EH (cell line): ENCODE data around the gene CIAO2A.
"Not testable (repeated sequence)": the region's sequence is repeated elsewhere in the genome, so short reads cannot be mapped to it uniquely, and the experiment has no call there.

Source experiments
- DNase-seq: peaks from one replicate; pipeline ENCODE4 v3.0.0-alpha.2; 2015; ENCODE audit warnings: low read depth

CIAO2A gene

DNA sequence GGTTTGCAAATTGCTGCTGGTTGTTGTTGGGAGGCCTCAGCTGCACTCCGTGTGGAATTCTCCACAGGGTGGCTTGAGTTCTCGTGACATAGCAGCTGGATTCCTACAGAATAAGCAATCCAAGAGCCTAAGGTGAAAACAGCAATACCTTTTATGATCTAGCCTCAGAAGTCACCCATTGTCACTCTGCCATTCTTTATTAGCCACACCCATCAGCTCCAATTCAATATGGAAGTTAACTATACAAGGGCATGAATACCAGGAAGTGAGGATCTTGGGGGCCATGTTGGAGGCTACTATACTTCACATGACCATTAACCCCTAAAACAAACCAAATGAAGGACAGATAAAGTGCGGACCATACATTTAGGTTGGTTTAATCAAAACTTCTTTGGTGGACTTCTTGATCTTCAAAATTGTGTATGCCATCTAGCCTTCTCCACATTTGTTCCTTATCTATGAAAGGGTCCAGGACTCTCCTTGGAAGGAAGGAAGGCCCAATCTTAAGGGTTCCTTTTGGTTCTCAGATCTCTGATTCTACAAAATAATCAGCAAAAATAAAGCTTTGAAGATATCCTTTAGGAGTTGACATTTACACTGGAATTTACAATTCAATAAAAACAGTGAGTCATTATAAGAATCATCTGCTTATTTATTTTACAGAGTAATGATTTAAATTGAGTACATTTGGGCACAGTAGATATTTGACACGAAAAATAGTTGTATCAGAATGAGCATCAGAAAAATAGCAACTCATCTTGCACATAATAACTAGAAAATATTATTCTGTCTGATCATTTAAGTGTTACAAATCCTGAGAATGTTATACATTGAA lies 21.5 kb downstream of the CIAO2A start:
- peak; percentile 58 for DNase-seq

DNA sequence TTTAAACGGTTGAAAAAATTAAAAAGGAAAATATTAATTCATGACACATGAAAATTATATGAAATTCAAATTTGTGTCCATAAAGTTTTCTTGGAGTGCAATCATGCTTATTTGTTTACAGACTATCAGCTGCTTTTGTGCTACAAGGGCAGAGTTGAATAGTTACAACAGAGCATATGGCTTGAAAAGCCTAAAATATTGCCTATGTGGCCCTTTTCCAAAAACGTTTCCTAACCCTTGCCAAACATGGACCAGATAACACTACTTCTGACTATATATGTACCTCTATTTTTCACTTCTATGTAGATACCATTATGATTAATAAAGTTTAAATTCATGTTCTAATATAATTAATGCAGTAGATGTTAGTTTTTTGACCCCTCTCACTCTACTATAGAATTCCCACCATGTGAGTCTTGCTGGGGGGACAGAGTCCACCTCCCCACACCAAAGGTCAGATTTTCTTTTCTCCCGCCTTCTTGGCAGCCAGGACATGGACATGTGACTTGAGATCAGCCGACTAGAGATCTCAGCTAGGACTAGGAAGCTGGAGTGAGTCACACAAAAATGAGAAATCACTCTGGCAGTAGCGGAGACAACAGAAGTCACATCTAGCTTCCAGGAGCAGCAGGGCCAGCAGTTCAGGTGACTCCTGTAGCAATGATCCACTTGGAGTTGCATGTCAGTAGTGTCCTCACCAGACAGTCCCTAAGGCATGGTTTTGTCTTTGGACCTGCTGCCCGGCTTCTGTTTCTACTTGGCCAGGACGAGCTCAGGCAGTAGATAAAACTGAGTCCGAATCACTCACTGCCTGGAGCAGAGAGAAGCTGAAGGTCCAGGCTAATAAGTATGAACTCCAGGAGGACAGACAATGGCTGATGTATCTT lies 22.4 kb downstream of the CIAO2A start:
- DNase-seq = peak; percentile 89

DNA sequence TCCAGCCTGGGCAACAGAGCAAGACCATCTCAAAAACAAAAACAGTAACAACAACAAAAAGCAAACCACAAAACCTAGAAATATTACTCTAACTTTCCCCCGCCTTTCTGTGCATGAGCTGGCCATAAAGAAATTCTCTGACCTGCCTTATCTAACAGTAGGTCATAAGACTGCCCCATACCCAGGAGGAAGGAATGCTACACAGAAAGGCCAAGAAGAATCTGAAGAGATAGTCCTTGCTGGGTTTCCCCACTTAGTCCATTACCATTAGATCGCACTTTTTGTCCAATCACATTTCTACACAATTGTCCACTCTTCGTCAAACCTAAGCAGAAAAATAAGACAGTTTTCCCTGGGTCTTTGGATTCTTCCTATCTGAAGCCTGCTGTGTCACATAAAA lies 23.5 kb downstream of the CIAO2A start:
- DNase-seq = no peak

DNA sequence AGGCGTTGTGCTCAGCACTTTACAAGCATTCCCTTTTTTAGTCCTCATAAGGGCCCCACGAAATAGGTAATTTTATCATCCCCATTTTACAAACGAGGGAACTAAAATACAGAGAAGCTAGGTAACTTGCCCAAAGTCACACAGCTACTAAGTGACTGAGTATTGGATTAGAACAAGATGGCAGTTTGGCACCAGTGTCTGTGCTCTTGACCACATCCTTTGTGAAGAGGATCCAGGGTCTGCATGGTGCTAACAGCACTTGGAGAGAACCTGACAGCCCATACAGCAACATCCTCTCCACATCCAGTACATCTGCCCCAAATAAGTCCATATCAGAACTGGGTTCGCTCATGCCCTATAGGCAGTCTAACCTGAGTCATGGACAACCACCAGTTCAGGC lies 25.5 kb downstream of the CIAO2A start:
- no peak for DNase-seq

DNA sequence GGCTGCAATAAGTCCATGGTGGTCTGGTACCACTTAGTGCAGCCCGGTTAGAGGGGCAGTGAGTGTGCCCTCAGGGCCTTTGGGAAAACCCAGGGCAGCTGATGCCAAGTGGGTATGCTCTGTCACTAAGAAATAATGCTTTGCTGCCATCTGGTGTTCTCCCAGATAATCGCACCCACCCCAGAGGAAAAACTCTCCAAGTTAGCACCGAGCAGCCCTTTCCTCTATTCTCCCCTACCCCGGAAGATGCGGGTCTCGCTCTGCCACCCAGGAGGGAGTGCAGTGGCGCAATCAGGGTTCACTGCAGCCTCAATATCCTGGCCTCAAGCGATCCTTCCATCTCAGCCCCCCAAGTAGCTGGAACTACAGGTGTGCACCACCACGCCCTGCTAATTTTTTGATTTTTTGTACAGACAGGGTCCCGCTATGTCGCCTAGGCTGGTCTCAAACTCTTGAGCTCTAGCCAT lies 26.0 kb downstream of the CIAO2A start:
- peak; percentile 72 for DNase-seq

DNA sequence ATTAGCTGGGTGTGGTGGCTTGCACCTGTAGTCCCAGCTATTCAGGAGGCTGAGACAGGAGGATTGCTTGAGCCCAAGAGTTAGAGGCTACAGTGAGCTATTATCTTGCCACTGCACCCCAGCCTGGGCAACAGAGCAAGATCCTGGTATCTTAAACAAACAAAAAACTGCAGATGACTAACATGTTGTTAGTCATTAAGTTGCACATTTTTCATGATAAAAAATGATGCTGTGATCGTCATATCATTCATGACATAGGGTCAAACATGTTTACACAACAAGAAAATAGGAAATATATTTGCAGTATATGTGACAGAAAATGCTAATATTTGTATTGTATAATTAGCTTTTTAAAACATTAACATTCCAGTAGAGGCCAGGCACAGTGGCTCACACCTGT lies 27.2 kb downstream of the CIAO2A start:
- peak; percentile 6 for DNase-seq

DNA sequence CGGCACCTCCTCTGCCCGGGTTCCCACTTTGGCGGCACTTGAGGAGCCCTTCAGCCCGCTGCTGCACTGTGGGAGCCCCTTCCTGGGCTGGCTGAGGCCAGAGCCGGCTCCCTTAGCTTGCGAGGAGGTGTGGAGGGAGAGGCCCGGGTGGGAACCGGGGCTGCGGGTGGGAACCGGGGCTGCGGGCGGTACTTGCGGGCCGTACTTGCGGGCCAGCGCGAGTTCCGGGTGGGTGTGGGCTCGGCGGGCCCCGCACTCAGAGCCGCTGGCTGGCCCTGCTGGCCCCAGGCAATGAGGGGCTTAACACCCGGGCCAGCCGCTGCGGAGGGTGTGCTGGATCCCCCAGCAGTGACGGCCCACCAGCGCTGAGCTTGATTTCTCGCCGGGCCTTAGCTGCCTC lies 32.9 kb downstream of the CIAO2A start:
- no peak for DNase-seq

DNA sequence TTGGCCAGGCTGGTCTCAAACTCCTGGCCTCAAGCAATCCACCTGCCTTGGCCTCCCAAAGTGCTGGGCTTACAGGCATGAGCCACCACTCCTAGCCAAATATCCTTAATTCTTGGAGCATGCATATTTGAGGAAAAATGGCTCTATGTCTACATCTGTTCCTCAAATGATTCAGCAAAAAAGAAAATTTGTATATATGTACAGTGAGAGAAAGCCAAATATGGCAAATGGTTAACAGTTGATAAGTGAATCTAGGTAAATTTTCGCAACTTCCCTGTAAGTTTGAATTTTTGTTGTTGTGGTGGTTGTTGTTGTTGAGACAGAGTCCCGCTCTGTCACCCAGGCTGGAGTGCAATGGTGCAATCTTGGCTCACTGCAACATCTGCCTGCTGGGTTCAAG lies 34.5 kb downstream of the CIAO2A start:
- not testable (repeated sequence) for DNase-seq

DNA sequence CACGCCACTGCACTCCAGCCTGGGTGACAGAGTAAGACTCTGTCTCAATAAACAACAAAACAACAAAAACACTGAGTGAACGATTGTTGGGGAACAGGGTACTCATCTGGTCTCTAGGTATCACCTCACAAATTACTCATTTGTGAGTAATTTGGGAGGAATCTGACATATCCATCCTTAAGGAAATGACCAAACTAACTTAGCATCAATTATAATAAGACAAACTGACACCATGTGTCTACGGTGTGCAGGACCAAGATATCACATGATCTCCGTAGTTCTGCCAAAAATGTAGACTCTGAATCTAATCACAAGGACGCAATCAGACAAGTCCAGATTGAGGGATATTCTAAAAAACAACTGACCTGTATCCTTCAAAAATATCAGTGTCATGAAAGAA lies 35.4 kb downstream of the CIAO2A start:
- peak; percentile 36 for DNase-seq

DNA sequence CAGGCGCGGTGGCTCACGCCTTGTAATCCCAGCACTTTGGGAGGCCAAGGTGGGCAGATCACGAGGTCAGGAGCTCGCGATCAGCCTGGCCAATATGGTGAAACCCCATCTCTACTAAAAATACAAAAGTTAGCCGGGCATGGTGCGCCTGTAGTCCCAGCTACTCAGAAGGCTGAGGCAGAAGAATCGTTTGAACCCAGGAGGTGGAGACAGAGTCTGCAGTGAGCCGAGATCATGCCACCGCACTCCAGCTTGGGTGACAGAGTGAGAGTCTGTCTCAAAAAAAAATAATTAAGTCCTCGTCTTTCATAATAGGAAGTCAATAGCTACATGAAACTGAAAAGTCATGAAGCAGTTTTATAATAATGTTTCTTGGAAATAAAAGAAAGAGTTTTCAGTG lies 40.0 kb downstream of the CIAO2A start:
- DNase-seq = not testable (repeated sequence)

DNA sequence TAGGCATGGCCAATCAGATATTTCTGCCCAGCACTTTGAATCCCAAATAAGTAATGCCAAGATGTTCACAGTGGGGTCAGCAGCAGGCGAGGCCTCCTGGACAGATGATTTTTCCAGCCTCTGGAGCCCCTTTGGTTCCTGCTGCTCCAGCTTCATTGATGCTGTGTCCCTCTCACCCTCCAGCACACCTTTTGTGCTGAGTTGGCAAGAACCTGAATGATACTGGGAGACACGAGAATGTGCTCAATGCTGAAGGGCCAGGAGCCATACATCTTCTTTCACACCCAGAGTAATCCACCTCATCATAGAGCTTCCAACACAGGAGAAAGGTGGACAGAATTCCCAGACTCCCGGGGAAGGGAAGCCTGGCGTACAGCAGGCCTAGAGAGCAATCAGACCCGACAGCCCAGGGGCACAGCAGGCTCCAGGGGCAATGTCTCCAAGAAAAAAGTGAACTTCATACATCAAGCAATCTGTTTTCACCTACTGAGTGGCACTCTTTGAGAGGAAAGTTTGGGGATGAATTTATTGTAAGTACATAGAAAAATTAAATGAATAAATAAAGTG lies 40.6 kb downstream of the CIAO2A start:
- no peak for DNase-seq

DNA sequence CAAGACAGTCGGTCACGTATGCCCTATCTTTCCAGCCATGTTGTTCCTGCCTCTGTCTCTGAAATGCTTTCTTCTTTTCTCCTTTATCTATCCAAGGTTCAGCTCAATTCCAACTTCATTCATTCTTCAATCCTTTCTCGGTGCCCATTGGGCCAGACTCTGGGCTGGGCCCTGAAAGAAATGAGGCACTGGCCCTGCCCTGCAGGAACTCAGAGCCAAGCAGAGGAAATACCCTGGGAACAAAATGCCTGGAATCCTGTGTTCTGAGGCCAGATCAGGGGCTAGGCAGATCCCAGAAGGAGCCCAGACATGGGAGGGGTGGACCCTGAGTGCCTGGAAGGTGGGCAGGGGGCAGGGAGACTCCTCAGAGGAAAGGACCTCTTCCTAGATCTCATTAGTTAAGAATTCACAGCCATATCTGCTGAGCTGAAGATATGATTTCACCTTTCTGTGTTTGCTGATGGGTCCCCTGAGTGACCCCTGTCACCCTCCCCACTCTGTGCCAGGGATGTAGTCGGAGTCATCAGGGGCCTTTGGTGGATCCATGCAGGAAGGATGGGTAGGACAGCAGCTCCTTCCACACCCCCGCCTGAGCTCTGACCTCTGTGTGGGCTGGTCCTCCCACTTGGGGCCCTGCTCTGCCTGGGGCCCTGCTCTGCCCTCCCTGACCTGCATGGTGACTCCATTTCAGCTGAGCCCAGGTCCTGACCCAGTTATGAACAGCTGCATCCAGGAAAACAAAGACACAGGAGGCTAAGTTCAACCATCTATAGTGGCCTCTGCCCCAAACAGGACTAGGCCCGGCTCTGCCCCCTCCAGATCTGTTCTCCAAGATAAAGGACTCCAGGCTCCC lies 42.0 kb downstream of the CIAO2A start:
- DNase-seq = no peak

DNA sequence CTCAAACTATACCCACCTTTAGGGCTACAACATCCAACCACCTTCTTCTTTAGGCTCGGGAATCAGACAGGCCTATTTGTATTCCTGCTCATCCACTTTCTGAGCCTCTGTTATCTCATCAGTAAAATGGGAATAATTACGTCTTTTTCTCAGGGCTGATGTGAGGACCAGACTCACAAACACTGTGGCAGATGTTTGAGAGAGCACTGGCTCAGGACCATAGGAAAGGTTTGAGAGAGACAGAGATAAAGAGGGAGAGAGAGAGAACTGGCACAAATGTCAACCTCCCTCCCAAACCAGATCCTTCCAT lies 42.6 kb downstream of the CIAO2A start:
- no peak for DNase-seq

DNA sequence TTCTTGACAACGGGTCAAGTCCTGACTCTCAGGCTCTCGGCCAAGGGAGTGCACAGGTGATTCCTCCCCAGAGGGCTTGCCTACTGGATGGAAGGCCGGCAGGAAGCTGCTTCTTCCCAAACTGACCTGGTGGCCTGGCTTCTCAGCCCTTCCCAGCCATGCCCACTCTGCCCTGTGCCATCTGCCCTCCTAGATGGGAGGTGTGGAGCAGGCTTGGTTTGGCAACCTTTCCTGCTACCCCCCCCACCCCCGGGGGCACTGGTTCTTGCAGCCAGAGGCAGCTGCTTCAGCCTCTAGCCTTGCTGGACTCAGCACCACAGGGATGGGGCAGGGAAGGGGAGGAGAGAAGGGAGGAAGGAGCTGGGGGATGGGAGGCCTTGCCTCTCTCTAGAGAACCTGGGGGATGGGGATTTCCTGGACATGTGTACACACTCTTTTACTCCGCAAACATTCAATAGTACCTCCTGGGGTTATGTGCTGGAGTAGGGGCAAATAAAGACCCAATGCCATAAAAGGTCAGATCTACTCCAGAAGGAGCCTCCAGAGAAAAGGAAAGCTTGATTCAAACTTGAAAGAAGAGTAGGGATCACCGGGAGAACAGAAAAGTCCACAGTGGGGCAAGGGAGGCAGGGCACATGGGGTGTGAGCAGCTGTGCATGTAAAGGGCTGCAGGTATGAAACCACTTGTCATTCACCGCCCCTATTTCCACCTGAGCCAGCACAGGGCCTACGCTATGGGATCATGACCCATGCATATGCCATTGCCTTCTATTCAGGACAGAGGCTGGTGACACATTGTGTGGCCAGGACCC lies 43.2 kb downstream of the CIAO2A start:
- DNase-seq = no peak

DNA sequence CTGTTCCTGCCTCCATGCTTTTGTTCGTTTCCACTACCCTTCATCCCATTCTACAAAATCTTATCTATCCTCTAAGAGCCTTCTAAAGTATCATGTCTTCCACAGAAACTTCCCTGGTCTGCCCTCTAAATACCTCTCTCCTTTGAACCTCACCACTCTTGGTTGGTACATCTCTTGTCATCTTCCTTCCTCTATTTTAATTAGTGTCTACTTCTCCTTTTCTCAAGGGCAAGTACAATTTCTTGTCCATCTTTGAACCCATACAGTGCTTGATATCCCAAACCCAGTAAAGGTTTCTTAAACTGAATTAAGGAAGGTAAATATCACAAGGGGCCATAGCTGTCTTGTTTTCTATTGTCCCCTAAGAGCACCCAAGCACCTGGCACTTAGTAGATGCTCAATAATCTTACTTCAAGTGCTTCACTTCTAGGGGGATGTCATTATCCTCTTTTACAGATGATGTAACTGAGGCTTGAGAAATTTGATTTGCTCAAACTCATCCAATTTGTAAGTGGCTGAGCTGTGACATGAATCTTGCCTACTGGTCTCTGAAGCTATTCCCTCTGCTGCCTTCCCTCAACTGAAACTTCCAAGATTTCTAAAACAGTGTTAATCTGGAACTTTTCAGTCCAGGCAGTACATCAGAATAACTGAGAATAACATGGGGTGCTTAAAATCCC lies 44.7 kb downstream of the CIAO2A start:
- no peak for DNase-seq

DNA sequence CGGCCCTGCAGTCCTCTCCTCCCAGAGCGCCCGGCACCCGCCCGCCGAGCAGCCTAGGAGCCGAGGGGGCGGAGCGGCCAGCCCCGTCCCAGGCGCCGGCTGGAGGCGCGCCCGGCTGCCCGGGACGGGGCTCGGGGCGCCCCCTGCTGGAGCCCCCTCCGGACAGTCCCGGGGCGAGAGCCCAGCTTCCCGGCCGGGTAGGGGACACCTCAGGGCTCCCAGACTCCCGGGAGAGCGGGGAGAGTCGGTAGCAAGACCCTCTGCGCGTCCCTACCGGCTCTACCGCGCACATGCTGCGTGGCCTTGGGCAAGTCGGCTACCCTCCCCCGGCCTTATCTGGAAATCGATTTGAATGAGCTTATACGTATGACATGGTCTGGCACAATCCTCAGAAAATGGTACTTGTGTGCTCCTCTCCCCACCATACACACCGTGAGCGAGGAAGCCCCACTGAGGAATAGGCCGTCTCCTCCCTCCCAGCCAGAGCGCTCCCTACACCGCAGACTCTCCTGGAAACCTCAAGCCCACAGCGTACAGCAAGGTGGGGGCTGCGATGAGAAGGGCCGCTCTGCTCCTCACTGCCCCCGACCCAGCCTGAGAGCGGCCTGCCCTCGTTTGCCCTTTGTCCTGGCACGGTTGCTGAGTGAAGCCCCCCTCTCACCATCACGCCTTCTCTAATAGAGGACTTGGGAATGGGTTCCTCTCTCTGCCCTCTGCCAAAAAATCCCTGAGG lies 47.1 kb downstream of the CIAO2A start, which contains the start of gene DAPK2:
TSS of gene DAPK2 (minus strand) at position 65 of the 733 bp plus-strand sequence. CDS start 6,224 bp downstream, outside the sequence.
- peak; percentile 75 for DNase-seq

DNA sequence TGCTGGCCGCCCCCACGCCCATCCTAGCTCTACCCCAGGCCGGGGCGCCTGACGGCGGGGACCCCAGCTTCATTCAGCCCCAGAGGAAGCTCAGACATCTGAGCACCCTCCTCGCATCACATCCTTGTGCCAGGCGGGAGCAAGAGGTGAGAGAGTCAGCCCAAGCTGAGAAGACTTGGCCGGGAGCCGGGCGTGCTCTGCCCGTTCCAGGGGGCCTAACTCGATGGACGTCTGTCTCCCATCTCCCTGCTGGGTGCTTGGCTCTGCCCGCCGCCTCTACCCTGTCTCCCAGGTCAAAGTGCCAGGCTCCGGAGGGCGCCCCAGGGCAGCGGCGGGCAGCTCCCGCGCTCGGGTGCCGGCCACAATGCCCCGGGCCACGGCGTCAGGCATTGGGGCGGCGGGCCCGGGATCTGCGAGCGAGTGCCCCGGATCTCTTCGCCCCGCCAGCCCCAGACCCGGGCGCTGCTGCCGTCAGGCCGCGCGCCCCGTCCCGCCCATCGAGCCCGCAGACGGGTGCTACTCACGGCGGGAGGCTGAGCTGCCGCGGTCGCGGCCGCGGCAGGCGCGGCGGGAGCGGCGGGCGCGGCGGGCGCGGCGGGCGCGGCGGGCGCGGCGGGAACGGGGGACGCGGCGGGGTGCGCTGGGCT lies 47.7 kb downstream of the CIAO2A start:
- DNase-seq = peak; percentile 23

DNA sequence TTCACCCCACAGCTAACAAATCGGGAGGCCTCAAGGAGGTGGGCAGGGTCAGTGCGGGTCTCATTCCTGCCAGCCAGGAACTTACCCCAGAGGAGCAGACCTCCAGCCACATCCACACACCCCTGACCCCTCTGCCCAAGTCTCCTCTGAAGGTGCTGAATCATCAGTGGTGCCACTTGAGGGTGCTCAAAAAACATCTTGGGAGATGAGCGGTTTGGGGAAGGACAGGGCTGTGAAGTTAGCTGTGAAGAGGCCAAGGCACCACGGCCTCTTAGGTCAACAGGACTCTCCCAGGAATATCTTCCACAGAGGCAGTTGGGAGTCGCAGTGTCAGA lies 48.6 kb downstream of the CIAO2A start:
- DNase-seq = no peak
